NT2/D1 (cell line): ENCODE measurements around the gene KYAT1.

Experiments used
- SUZ12 ChIP-seq: IDR thresholded peaks from 2 replicates; pipeline ENCODE4 v1.6.1; 2011; ENCODE audit not compliant: insufficient read length, insufficient read depth; ENCODE audit errors: extremely low read depth
- YY1 ChIP-seq: IDR thresholded peaks from 2 replicates; pipeline ENCODE4 v1.6.1; 2011; ENCODE audit not compliant: insufficient read length, insufficient read depth
- ZNF274 ChIP-seq: IDR thresholded peaks from 2 replicates; pipeline ENCODE4 v1.6.1; 2011; ENCODE audit warnings: mild to moderate bottlenecking, low read depth, low read length

- TF ChIP-seq YY1 (no peak), ZNF274 (no peak), SUZ12 (no peak)
Observed at GRCh38 chr9:128820665-128821583, 60.8 kb downstream of the KYAT1 start.
